Measurements from ENCODE around the gene AUTS2. TPM values are rescaled to one million over a fixed set of nuclear protein-coding genes. Genes with fewer than 3 reads are reported as not detected.

Gene AUTS2
- total and polyA plus RNA-seq, 2 experiments from 2014 or later: 32.0 to 91.0 TPM

DNA sequence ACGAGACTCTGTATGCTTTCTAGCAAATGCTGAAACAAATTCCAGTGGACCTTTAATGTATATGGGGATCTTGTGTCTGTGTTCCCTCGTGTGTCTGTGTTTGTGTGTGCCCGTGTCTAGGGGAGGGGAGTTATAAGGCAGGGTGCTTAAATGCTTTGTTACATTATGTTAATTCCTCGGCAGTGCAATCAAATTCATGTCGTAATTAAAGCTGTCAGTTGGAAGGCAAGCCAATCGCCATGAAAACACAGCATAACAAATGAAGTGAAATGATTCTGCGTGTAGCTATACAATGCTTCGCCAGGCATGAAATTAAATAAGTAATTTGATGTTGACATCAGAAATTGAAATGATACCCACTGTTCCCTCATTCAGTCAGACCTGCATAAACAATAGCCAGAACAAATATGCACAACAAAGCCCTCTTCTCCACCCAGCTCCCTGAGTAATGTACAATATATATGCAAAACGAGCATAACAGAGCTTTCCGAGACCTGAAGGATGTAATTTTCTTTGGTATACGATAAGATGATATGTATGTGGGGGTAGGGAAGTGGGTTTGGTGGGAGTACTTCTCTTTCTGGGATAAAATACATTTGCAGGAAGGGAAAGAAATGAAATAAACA, 534.1 kb downstream of the AUTS2 start:
- H3K4me1 Mint-ChIP-seq: peaks cover 25% of the 10 kb centered on the region
- Histone ChIP-seq H3K4me1 (ENCODE audit: insufficient read depth) (peaks cover 5% of the 10 kb centered on the region; the same call in 1 of the 2 replicates), H3K27me3 (ENCODE audit: insufficient read depth) (no peaks in the 10 kb centered on the region), H3K4me2 (no peak overlapping the region), H3K79me2 (replicated peaks; ENCODE audit: insufficient read depth) (no peaks in the 10 kb centered on the region), H2AFZ (no peak overlapping the region), H3K36me3 (ENCODE audit: insufficient read depth) (no peaks in the 10 kb centered on the region), H3K9me2 (ENCODE audit: insufficient read depth) (no peaks in the 10 kb centered on the region), H3K27ac (ENCODE audit: low read depth) (no peak overlapping the region), H3K4me3 (no peak overlapping the region), H3F3A (replicated peaks; ENCODE audit: low read depth) (no peaks in the 10 kb centered on the region), H4K20me1 (replicated peaks; ENCODE audit: insufficient read depth) (no peaks in the 10 kb centered on the region)
- no peak for DNase-seq (ENCODE audit: low spot score)
- no peak overlapping the region for H3K4me3 Mint-ChIP-seq
- ATAC-seq: no peak
- TF ChIP-seq, protein P1, sequence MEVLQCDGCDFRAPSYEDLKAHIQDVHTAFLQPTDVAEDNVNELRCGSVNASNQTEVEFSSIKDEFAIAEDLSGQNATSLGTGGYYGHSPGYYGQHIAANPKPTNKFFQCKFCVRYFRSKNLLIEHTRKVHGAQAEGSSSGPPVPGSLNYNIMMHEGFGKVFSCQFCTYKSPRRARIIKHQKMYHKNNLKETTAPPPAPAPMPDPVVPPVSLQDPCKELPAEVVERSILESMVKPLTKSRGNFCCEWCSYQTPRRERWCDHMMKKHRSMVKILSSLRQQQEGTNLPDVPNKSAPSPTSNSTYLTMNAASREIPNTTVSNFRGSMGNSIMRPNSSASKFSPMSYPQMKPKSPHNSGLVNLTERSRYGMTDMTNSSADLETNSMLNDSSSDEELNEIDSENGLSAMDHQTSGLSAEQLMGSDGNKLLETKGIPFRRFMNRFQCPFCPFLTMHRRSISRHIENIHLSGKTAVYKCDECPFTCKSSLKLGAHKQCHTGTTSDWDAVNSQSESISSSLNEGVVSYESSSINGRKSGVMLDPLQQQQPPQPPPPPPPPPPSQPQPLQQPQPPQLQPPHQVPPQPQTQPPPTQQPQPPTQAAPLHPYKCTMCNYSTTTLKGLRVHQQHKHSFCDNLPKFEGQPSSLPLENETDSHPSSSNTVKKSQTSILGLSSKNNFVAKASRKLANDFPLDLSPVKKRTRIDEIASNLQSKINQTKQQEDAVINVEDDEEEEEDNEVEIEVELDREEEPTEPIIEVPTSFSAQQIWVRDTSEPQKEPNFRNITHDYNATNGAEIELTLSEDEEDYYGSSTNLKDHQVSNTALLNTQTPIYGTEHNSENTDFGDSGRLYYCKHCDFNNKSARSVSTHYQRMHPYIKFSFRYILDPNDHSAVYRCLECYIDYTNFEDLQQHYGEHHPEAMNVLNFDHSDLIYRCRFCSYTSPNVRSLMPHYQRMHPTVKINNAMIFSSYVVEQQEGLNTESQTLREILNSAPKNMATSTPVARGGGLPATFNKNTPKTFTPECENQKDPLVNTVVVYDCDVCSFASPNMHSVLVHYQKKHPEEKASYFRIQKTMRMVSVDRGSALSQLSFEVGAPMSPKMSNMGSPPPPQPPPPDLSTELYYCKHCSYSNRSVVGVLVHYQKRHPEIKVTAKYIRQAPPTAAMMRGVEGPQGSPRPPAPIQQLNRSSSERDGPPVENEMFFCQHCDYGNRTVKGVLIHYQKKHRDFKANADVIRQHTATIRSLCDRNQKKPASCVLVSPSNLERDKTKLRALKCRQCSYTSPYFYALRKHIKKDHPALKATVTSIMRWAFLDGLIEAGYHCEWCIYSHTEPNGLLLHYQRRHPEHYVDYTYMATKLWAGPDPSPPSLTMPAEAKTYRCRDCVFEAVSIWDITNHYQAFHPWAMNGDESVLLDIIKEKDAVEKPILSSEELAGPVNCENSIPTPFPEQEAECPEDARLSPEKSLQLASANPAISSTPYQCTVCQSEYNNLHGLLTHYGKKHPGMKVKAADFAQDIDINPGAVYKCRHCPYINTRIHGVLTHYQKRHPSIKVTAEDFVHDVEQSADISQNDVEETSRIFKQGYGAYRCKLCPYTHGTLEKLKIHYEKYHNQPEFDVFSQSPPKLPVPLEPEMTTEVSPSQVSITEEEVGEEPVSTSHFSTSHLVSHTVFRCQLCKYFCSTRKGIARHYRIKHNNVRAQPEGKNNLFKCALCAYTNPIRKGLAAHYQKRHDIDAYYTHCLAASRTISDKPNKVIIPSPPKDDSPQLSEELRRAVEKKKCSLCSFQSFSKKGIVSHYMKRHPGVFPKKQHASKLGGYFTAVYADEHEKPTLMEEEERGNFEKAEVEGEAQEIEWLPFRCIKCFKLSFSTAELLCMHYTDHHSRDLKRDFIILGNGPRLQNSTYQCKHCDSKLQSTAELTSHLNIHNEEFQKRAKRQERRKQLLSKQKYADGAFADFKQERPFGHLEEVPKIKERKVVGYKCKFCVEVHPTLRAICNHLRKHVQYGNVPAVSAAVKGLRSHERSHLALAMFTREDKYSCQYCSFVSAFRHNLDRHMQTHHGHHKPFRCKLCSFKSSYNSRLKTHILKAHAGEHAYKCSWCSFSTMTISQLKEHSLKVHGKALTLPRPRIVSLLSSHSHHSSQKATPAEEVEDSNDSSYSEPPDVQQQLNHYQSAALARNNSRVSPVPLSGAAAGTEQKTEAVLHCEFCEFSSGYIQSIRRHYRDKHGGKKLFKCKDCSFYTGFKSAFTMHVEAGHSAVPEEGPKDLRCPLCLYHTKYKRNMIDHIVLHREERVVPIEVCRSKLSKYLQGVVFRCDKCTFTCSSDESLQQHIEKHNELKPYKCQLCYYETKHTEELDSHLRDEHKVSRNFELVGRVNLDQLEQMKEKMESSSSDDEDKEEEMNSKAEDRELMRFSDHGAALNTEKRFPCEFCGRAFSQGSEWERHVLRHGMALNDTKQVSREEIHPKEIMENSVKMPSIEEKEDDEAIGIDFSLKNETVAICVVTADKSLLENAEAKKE (CRISPR knock-in tag; IDR thresholded peaks at IDR 0.05): no peak
- TF ChIP-seq, protein P2, sequence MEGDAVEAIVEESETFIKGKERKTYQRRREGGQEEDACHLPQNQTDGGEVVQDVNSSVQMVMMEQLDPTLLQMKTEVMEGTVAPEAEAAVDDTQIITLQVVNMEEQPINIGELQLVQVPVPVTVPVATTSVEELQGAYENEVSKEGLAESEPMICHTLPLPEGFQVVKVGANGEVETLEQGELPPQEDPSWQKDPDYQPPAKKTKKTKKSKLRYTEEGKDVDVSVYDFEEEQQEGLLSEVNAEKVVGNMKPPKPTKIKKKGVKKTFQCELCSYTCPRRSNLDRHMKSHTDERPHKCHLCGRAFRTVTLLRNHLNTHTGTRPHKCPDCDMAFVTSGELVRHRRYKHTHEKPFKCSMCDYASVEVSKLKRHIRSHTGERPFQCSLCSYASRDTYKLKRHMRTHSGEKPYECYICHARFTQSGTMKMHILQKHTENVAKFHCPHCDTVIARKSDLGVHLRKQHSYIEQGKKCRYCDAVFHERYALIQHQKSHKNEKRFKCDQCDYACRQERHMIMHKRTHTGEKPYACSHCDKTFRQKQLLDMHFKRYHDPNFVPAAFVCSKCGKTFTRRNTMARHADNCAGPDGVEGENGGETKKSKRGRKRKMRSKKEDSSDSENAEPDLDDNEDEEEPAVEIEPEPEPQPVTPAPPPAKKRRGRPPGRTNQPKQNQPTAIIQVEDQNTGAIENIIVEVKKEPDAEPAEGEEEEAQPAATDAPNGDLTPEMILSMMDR (conservative IDR thresholded peaks at IDR 0.05; ENCODE audit: low read depth in 2 of 2): no peak
- no peak for TF ChIP-seq EZH2 (IDR thresholded peaks at IDR 0.05; ENCODE audit: low read depth, unreplicated experiment)
- no peak for TF ChIP-seq JUNB (IDR thresholded peaks at IDR 0.05; ENCODE audit: unreplicated experiment)
- TF ChIP-seq, protein P3, sequence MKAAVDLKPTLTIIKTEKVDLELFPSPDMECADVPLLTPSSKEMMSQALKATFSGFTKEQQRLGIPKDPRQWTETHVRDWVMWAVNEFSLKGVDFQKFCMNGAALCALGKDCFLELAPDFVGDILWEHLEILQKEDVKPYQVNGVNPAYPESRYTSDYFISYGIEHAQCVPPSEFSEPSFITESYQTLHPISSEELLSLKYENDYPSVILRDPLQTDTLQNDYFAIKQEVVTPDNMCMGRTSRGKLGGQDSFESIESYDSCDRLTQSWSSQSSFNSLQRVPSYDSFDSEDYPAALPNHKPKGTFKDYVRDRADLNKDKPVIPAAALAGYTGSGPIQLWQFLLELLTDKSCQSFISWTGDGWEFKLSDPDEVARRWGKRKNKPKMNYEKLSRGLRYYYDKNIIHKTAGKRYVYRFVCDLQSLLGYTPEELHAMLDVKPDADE (IDR thresholded peaks at IDR 0.05): no peak
- TF ChIP-seq, protein P4, sequence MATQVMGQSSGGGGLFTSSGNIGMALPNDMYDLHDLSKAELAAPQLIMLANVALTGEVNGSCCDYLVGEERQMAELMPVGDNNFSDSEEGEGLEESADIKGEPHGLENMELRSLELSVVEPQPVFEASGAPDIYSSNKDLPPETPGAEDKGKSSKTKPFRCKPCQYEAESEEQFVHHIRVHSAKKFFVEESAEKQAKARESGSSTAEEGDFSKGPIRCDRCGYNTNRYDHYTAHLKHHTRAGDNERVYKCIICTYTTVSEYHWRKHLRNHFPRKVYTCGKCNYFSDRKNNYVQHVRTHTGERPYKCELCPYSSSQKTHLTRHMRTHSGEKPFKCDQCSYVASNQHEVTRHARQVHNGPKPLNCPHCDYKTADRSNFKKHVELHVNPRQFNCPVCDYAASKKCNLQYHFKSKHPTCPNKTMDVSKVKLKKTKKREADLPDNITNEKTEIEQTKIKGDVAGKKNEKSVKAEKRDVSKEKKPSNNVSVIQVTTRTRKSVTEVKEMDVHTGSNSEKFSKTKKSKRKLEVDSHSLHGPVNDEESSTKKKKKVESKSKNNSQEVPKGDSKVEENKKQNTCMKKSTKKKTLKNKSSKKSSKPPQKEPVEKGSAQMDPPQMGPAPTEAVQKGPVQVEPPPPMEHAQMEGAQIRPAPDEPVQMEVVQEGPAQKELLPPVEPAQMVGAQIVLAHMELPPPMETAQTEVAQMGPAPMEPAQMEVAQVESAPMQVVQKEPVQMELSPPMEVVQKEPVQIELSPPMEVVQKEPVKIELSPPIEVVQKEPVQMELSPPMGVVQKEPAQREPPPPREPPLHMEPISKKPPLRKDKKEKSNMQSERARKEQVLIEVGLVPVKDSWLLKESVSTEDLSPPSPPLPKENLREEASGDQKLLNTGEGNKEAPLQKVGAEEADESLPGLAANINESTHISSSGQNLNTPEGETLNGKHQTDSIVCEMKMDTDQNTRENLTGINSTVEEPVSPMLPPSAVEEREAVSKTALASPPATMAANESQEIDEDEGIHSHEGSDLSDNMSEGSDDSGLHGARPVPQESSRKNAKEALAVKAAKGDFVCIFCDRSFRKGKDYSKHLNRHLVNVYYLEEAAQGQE (IDR thresholded peaks at IDR 0.05; ENCODE audit: unreplicated experiment): no peak
- no peak for TF ChIP-seq ZNF331 (CRISPR knock-in tag; IDR thresholded peaks at IDR 0.05; ENCODE audit: low read depth)
- no peak for TF ChIP-seq EZH2phosphoT487 (IDR thresholded peaks at IDR 0.05; ENCODE audit: unreplicated experiment)
- TF ChIP-seq STAT1 (IDR thresholded peaks at IDR 0.05; ENCODE audit: unreplicated experiment): no peak
- TF ChIP-seq POLR2AphosphoS5 (IDR thresholded peaks at IDR 0.05; ENCODE audit: low read depth): no peak
- no peak for TF ChIP-seq NANOG (IDR thresholded peaks at IDR 0.05; ENCODE audit: borderline replicate concordance)
- TF ChIP-seq ZNF114 (CRISPR knock-in tag; IDR thresholded peaks at IDR 0.05): no peak
- TF ChIP-seq CREB1 (CRISPR knock-in tag; IDR thresholded peaks at IDR 0.05; ENCODE audit: low read depth): no peak
- 0 out of 2 replicates have a peak overlapping the region, but pooled peaks have one; percentile 11 for H3K27ac Mint-ChIP-seq
- peaks cover 1% of the 10 kb centered on the region for H3K27me3 Mint-ChIP-seq (ENCODE audit: insufficient read depth, low read depth, poor library complexity)
- H3K36me3 Mint-ChIP-seq (ENCODE audit: low read depth): no peaks in the 10 kb centered on the region
- no peaks in the 10 kb centered on the region for H3K9me3 Mint-ChIP-seq

All from GM23338 (cell line).